Left renal cortex interstitium (tissue), 4 donors: ENCODE measurements around the gene OCEL1. TPM values are rescaled to one million over a fixed set of nuclear protein-coding genes. Genes with fewer than 3 reads are reported as not detected.
"Not testable (repeated sequence)": the region's sequence is repeated elsewhere in the genome, so short reads cannot be mapped to it uniquely, and the experiment has no call there.

Experiments used
- DNase-seq, 4 donors: peaks; one replicate each; pipeline ENCODE4 v3.0.0-alpha.2; 2013; ENCODE audit warnings: low read depth in 4 of 4, low spot score in 2 of 4, missing footprints in 1 of 4
- polyA plus RNA-seq, 4 donors: library from polyadenylated mRNA; unstranded; fragments of 120-200 nt; gene quantifications; one replicate each; pipeline ENCODE4 v1.2.1, GENCODE V29; 2013; ENCODE audit not compliant: insufficient read length in 4 of 4

The OCEL1 gene, protein sequence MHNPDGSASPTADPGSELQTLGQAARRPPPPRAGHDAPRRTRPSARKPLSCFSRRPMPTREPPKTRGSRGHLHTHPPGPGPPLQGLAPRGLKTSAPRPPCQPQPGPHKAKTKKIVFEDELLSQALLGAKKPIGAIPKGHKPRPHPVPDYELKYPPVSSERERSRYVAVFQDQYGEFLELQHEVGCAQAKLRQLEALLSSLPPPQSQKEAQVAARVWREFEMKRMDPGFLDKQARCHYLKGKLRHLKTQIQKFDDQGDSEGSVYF
- 10 to 100 TPM; 18.6 to 25.7 (median 23.2) TPM for polyA plus RNA-seq

DNA sequence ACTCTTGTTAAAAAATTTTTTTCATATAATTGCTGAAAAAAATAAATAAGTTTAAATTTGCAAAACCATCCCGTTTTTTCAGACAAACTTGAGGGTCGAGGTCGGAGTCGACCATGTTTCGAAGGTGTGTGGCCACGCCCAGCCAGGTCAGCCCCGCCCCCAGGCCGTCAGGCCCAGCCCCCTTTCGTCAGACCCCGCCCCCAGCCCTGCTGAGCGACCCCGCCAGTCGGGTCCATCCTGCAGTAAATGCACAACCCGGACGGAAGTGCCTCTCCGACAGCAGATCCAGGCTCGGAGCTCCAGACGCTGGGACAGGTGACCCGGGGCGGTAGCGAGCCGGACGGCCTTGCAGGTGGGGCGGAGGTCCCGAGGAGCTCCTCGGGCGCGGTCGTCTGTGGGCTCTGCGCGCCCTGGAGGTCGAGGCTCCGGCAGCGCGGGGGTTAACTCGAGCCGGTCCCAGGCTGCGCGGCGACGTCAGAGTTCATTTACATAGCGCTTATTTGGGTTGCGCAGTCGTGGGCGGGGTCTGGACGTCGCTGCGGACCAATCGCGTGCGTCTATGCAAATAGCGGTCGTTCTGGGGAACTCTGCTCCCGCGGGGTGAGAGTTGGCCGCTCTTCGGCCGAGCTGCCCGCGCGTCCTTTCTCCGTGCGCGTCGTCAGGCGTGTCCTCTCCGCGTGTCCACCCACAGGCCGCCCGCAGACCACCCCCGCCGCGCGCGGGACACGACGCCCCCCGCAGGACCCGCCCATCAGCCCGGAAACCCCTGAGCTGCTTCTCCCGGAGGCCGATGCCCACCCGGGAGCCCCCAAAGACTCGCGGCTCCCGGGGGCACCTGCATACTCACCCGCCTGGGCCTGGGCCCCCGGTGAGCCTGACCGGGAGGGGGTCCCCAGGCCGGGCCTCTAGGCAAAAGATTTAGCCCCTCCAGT, at the start of gene OCEL1:
TSS of gene OCEL1 (plus strand) at position 225 of the 932 bp plus-strand sequence. CDS start at position 247, 22 bp downstream.
- DNase-seq: peak; percentile 91 to 96 (median 96)

DNA sequence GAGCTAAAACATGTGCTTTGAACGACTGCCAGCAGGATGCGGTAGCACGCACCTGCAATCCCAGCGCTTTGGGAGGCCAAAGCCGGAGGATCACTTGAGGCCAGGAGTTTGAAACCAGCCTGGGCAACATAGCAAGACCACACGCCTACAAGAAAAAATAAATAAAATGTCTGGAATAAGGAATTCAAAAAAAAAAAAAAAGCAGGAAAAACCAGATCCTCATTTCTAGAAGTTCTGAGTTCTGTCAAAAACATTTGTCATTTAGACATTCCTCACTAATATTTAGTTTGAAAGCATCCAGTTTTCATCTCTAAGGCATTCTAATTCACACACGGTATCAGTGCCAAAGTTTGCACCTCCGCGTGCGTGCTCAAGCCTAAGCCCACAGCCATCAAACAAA, 47.7 kb upstream of the OCEL1 start:
- DNase-seq: no peak

DNA sequence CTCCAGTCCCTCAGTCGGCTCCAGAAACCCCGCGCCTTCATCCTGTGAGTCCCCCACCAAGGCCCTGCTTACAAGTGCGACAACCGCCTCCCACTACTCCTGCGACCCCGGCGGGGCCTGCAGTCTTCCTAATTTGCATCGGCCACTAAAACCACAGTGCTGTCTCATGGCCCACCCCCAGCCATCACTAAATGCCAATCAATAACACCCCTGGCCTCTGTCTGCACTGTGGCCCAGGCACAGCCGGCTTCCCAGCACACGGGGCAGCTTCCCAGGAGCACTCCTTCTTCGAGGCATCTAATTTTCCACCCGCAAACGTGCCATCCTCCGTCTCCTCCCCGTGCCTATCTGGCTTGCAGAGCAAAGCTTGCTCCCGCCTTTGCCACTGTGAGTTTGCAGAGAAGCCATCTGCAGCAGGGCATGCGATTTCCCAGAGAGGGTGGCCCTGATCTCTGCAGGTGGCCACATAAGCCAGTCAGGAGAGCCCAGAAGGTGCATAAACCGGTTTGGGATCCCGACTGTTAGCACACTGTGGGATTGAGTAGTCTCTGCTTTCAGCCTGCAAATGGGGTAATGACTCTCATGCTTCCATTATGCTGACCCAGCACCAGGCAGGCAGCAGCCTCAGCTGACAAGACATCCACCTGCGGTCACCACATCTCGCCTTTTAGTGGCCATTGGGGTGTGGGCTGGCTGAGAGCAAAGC, 44.9 kb upstream of the OCEL1 start:
- DNase-seq: no peak

DNA sequence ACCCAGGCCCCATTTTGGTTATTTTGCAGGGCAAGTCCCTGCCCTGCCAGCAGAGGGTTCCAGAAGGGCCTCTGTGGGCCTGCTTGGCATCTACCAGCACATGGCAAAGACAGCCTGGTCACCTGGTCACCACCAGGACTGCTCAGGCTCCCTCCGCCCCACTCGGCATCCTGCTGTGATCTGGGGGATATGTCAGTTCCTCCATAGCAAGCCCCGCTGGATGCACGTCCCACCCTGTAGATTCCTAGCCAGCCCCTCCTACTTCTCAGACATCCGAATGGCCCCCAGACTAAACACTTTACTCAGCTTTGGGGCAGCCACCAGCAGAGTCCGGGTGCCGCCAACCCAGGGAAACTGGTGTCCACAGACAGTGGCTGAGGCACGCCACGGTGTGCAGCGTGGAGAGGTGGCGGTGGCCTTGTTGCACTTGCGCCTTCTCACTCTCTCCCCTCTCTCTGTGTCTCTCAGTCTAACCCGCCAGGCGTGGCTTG, 42.7 kb upstream of the OCEL1 start:
- no peak for DNase-seq

DNA sequence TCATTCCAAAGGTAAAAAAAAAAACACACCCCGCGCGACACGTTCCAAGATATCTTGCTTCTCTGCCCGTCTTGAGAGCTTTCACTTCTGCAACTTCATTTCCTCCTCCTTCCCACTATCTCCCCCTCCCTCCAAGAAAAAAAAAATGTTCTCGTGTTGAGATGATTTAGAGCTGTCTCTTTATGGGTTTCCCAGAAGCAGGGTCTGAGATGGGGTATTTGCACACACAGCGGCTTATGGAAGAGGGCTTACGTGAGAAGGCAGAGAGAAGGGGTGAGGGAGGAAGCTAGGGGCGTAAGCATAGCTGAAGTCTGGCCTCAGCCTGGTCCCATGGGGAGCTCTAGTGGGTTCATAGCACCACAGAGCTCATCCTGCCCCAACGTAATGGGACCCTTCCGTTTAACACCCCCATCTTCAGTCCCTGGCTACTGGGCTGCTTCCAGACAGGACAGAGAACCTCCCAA, 42.1 kb upstream of the OCEL1 start:
- DNase-seq: no peak

DNA sequence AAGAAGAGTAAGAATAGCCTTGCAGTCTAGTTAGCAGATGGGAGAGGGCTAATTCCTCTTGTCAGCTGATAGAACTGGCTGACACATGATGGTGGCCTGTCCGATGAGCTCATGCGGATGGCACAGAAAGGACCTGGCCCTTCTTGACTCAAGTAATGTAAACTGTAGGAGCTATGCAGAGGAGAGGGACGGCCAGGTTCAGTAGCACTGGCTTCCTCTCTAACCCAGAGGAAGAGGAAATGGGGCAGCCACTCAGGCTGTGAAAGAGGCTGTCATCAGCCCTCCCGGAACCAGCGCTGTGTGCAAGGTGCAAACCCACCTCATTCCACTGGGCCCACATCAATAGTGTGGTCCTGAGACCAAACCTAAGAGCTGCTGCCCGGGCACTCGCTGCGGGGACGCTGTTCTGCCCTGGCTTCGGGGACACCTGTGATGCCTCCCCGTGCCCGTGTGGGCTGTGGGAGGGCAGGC, 41.6 kb upstream of the OCEL1 start:
- DNase-seq: no peak

DNA sequence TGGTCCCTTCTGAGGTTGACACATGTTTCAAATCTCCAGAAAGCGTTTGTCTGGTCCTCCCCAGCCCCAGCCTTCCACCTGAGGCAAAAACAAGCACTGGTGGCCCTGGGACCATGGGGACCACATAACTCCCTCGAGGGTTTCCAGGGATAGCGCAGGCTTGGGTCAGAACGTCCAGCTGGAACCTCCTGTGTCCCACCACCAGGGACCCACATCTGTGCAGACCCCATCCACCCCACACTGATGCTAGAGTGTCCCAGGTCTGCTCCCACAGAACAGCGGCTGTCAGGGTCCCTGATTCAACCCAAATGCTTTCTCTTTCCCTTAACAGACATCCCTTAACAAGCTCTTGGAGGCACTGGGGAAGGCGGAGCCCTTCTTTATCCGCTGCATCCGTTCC, 40.4 kb upstream of the OCEL1 start:
- no peak for DNase-seq

DNA sequence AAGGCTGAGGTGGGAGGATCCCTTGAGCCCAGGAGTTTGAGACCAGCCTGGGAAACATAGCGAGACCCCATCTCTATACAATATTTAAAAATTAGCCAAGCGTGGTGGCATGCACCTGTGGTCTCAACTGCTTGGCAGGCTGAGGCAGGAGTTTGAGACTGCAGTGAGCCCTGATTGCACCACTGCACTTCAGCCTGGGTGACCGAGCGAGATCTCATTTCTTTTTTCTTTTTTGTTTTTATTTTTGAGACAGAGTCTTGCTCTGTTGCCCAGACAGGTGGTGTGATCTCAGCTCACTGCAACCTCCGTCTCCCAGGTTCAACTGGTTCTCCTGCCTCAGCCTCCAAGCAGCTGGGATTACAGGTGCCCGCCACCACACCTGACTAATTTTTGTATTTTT, 34.3 kb upstream of the OCEL1 start:
- DNase-seq: not testable (repeated sequence)

DNA sequence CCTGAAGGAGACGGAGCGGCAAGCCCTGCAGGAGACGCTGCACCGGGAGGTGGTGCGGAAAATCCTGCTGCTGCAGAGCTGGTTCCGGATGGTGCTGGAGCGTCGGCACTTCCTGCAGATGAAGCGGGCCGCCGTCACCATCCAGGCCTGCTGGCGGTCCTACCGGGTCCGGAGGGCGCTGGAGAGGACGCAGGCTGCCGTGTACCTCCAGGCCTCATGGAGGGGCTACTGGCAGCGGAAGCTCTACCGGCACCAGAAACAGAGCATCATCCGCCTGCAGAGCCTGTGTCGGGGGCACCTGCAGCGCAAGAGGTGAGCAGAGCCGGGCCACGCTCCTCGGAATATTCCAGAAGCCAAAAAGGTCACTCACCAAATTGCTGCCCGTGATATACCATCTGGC, 33.3 kb upstream of the OCEL1 start:
- no peak for DNase-seq

DNA sequence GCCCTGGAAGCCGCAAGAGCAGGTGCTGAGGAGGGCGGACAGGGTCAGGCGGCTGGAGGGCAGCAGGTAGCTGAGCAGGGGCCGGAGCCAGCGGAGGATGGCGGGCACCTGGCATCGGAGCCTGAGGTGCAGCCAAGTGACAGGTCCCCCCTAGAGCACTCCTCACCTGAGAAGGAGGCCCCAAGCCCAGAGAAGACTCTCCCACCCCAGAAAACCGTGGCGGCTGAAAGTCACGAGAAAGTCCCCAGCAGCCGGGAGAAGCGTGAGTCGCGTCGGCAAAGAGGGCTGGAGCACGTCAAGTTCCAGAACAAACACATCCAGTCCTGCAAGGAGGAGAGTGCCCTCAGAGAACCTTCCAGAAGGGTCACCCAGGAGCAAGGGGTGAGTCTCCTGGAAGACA, 31.4 kb upstream of the OCEL1 start:
- no peak for DNase-seq

DNA sequence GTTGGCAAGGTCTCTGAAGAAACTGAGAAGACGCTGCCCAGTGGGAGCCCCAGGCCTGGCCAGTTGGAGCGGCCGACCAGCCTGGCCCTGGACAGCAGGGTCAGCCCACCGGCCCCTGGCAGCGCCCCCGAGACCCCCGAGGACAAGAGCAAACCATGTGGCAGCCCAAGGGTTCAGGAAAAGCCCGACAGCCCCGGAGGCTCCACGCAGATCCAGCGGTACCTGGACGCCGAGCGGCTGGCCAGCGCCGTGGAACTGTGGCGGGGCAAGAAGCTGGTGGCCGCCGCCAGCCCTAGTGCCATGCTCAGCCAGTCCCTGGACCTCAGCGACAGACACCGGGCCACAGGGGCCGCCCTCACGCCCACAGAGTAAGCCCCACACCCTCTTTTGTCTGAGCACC, 30.9 kb upstream of the OCEL1 start:
- no peak for DNase-seq

DNA sequence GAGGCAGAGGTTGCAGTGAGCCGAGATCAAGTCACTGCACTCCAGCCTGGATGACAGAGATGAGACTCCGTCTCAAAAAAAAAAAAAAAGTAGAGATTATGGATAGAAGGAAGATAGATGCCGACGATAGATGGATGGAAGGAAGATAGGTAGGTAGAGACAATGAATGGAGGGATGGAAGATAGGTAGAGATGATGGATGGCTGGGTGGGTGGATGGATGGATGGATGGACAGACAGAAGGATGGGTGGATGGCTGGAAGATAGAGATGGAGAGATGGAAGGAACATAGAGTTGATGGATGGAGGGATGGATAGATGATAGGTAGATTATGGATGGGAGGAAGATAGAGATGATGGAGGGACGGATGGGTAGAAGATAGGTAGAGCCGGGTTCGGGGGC, 29.4 kb upstream of the OCEL1 start:
- no peak for DNase-seq

DNA sequence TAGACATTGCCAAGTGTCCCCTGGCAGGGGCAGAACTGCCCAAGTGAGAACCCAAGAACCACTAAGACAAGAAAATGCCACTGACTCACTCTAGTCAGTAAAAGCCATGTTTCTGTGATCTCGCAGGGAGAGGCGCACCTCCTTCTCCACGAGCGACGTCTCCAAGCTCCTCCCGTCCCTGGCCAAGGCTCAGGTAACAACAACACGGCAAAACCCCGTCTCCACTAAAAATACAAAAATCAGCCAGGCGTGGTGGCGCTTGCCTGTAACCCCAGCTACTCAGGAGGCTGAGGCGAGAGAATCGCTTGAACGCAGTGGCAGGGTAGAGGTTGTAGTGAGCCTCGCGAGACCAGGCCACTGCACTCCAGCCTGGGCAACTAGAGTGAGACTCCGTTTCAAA, 28.4 kb upstream of the OCEL1 start:
- DNase-seq: no peak

DNA sequence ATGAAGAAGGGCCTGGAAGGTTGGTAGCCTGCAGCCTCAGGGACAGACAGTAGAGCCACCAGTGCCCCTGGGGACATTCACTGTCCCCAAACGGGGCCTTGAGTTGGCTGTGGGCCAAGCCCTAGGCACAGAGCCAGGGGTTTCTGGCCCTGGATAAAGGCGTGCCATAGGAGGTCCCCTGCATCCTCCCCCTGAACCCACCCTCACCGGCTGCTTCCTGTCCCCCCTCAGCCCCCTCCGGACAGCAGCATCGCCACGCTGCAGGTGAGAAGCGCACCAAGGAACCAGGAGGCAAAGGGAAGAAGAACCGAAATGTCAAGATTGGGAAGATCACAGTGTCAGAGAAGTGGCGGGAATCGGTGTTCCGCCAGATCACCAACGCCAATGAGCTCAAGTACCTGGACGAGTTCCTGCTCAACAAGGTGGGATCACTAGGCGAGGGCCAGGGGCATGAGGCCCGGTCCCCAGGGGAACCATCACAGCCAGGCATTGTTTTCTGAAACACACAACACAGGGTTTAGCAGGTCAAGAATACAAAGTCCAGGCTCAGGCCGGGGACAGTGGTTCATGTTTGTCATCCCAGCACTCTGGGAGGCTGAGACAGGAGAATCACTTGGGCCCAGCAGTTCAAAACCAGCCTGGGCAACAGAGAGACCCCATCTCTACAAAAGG, 25.5 kb upstream of the OCEL1 start:
- DNase-seq: no peak

DNA sequence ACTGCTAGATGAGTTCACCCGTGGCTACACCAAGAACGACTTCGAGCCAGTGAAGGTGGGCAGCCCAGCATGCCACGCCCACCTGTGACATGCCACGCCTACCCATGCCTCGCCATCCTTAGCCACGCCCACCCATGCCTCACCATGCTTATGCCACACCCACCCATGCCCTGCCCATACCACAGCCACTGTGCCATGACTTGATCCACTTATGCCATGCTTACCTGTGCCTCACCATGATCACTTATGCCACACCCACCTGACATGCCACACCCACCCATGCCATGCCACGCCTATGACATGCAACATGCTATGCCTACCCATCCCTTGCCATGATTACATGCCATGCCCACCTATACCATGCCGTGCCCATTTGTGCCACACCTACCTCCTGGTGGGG, 23.8 kb upstream of the OCEL1 start:
- DNase-seq: no peak

DNA sequence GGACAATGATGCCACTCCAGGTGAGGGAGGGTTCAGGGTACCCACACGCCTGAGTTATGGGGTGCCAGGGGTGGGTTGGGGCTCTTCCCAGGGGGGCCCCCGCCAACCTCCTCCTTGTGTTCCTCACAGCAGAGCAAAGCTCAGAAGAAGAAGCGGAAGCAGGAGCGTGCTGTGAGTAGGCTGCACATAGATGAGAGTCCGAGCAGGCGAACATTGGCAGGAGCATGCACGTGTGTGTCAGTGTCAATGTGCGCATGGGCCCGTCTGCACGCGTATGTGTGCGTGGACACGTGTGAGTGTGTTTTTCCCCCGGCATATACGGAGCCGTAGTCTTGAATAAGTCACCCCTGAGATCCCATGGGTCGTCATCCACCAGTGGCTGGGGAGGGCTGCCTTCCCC, 23.3 kb upstream of the OCEL1 start:
- DNase-seq: no peak

DNA sequence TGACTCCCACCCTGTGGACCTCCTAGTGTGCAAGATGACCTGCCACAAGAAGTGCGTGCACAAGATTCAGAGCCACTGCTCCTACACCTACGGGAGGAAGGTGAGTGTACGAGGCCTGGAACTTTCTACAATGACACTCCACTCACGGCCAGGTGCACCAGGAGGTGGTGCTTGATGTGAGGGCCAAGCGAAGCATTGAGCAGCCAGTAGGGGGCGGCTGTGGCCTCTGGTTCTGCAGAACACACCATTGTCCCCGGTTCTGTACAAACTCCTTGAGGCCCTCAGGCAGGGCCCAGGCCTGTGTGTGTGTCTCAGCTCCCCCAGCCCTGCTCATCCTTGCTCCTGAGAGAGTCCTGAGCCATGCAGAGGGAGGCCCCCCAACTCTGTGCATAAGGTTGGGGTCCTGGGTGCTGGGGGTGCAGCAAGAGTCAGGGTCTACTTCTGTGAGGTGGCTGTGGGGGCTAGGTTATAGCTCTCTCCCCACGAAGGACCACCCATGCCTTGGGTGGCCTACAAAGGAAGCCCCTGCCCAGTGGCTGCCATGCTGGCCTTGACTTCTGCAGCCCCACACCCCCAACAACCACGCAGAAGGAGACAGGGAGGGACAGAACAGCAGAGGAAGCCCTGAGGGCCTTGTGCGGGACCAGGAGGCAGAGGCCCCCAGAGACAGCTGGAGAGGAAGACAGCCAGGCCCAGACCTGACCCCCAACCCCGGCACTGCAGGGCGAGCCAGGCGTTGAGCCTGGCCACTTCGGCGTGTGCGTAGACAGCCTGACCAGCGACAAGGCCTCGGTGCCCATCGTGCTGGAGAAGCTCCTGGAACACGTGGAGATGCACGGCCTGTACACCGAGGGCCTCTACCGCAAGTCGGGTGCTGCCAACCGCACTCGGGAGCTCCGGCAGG, 20.5 kb upstream of the OCEL1 start:
- DNase-seq: no peak

DNA sequence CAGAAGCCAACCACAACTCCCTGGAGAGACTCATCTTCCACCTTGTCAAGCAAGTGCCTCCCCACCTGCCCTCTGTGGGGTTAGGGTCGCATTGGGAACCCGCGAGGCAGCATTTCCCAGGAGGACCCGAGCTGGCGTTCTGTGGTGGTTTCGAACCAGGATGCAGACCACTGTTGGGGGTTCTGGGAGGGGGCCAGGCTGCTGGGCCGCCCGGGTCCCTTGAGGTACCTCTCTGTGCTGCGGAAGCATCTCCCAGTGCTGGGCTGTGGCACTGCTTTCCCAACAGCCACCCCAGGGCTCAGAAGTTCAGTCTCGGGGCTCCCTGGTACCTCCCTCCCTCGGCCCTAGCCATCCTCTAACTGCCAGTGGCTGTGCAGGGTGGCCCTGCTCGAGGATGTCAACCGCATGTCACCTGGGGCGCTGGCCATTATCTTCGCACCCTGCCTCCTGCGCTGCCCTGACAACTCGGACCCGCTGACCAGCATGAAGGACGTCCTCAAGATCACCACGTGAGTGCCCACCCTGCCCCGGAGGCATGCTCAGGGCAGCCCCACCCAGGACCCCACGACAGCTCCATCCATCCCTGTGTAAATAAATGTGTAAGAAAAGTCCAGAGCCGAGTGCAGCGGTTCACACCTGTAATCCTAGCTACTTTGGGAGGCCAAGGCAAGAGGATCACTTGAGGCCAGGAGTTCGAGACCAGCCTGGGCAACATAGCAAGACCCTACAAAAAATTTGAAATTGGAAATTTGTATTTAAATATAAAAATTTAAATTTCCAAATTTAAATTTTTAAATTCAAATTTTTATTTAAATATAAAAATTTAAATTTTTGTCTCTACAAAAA, 19.1 kb upstream of the OCEL1 start:
- DNase-seq: no peak
